NT2/D1 (cell line): ENCODE measurements around the gene ADM2.

ENCODE experiments used
- DNase-seq: peaks from one replicate; pipeline ENCODE4 v3.0.0-alpha.2; 2011; ENCODE audit warnings: low read depth, low spot score
- H3K27me3 ChIP-seq: 2 replicates; pipeline ENCODE4 v1.6.0; 2011; ENCODE audit warnings: mild to moderate bottlenecking; ENCODE audit not compliant: insufficient read length, insufficient read depth
- H3K36me3 ChIP-seq: 2 replicates; pipeline ENCODE4 v1.6.1; 2011; ENCODE audit warnings: mild to moderate bottlenecking, low read length, mixed read lengths; ENCODE audit not compliant: insufficient read depth, insufficient read length
- H3K4me1 ChIP-seq: 2 replicates; pipeline ENCODE4 v1.5.1; 2011; ENCODE audit not compliant: insufficient read depth, insufficient read length
- H3K4me3 ChIP-seq: 2 replicates; pipeline ENCODE4 v1.5.1; 2011; ENCODE audit warnings: low read depth; ENCODE audit not compliant: insufficient read length
- H3K9ac ChIP-seq: 2 replicates; pipeline ENCODE4 v1.6.0; 2011; ENCODE audit warnings: low read depth; ENCODE audit not compliant: insufficient read length
- H3K9me3 ChIP-seq: 2 replicates; pipeline ENCODE4 v1.5.1; 2011; ENCODE audit warnings: mild to moderate bottlenecking, low read length; ENCODE audit not compliant: insufficient read depth
- SUZ12 ChIP-seq: IDR thresholded peaks from 2 replicates; pipeline ENCODE4 v1.6.1; 2011; ENCODE audit not compliant: insufficient read length, insufficient read depth; ENCODE audit errors: extremely low read depth
- YY1 ChIP-seq: IDR thresholded peaks from 2 replicates; pipeline ENCODE4 v1.6.1; 2011; ENCODE audit not compliant: insufficient read length, insufficient read depth
- ZNF274 ChIP-seq: IDR thresholded peaks from 2 replicates; pipeline ENCODE4 v1.6.1; 2011; ENCODE audit warnings: mild to moderate bottlenecking, low read depth, low read length

ADM2 gene

DNA sequence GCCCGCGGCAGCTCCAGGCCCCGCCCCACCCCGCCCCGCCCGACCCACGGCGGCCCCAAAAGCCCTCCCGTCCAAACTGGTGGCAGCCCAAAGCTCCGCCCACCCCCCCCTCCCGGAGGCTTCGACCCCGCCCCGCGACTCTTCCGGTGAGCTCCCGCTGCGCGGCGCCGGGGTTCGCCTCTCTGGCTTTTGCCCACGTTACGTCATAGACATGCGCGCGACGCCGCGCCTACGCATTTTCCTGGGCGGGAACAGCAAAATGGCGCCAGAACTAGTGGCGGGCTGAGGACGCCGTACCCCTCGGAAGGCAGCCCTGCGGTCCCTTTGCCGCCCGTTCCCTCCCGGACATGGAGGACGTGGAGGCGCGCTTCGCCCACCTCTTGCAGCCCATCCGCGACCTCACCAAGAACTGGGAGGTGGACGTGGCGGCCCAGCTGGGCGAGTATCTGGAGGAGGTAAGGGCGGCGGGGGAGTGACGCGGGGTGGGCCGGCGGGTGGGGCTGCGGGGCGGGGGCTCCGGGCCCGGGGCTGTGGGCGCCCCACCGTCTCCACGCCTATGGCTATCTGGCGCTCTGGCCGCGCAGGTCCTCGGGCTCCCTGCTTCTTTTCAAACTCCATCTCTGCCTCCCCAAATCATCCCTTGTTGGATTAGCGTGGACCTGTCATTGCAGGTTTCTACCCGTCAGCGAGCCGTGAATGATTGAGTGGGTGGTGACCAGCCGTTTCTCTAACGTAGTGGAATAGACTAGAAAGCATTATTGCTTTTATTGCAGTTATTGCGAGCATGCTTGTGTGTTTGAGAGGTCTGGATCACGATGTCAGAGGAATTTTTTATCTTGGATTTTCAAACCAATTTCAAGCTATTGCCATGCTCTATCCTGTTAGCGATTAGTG lies 26.9 kb downstream of the ADM2 start, which contains the start of gene NCAPH2:
NCAPH2 (plus strand) TSS at position 234 of the 894 bp plus-strand sequence; CDS start at position 348, 114 bp downstream.
- Histone ChIP-seq H3K9ac (peak within 1 kb of the TSS; percentile 97), H3K4me1 (peaks cover 8% of the 10 kb centered on the region), H3K9me3 (no peaks in the 10 kb centered on the region), H3K27me3 (no peaks in the 10 kb centered on the region), H3K36me3 (peaks cover 33% of the 10 kb centered on the region), H3K4me3 (peak within 1 kb of the TSS; percentile 85)
- TF ChIP-seq YY1: peak; percentile 76
- TF ChIP-seq ZNF274: no peak
- DNase-seq: peak; percentile 92

DNA sequence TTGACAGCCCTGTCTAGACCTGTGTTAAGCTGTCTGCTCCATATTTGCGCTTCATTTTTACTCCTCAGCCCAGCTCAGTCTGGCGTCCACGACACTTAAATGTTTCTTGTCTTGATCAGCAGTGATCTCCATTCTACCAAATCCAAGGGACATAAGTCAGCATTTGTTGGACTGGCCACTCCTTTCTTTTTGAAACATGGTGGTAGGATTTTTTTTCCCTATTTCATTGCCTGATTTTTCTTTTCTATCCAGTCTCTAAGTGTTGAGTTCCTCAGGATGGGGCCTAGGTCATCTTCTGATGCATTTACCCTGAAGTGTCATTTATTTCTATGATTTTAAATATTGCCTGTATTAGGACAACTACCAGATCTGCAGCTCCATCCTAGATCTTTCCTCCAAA lies 27.6 kb downstream of the ADM2 start:
- Histone ChIP-seq H3K9ac (peak overlapping the region; percentile 96), H3K27me3 (no peaks in the 10 kb centered on the region), H3K36me3 (peaks cover 28% of the 10 kb centered on the region), H3K4me3 (peak overlapping the region; percentile 75), H3K9me3 (no peaks in the 10 kb centered on the region), H3K4me1 (peaks cover 8% of the 10 kb centered on the region)
- TF ChIP-seq SUZ12: no peak
- TF ChIP-seq YY1: no peak
- no peak for TF ChIP-seq ZNF274
- no peak for DNase-seq

GRCh38 chr22:50513175-50513574 lies 31.8 kb downstream of the ADM2 start:
- no peak for TF ChIP-seq ZNF274
- no peak for TF ChIP-seq SUZ12
- no peak for TF ChIP-seq YY1
- Histone ChIP-seq H3K9ac (no peak overlapping the region), H3K4me1 (no peaks in the 10 kb centered on the region), H3K27me3 (no peaks in the 10 kb centered on the region), H3K9me3 (no peaks in the 10 kb centered on the region), H3K36me3 (peaks cover 40% of the 10 kb centered on the region), H3K4me3 (no peak overlapping the region)
- DNase-seq: no peak

DNA sequence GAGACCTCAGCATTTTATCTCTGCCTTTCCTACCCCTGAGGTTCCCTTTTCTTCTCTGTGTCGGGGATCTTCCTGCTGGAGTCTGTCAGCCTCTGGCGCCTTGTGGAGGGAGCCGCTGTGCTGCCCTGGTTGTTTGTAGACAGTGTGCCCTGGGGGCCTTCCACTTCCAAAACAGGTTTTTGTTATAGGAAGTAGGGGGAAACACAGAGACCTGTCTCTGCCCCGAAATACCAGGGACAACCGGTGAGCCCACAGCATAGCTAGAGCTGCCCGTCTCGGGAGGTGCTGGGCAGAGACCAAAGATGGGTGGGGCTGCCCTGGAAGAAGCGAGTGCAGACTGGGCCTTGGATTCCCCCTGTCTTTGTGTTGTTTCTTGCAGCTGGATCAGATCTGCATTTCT lies 34.7 kb downstream of the ADM2 start:
- TF ChIP-seq YY1 (no peak), SUZ12 (no peak), ZNF274 (no peak)
- Histone ChIP-seq H3K27me3 (no peaks in the 10 kb centered on the region), H3K4me3 (no peak overlapping the region), H3K4me1 (no peaks in the 10 kb centered on the region), H3K36me3 (peaks cover 56% of the 10 kb centered on the region), H3K9me3 (no peaks in the 10 kb centered on the region), H3K9ac (peak overlapping the region; percentile 50)
- no peak for DNase-seq

- peaks cover 63% of the 10 kb centered on the region for H3K36me3 ChIP-seq
- TF ChIP-seq ZNF274 (no peak), YY1 (no peak), SUZ12 (no peak)
Measured at GRCh38 chr22:50516891-50517290, 35.5 kb downstream of the ADM2 start.

GRCh38 chr22:50517495-50518260 lies 36.3 kb downstream of the ADM2 start:
- Histone ChIP-seq H3K9ac (no peak overlapping the region), H3K9me3 (no peaks in the 10 kb centered on the region), H3K36me3 (peaks cover 67% of the 10 kb centered on the region), H3K4me1 (peaks cover under 1% of the 10 kb centered on the region), H3K4me3 (no peak overlapping the region), H3K27me3 (no peaks in the 10 kb centered on the region)
- no peak for DNase-seq
- TF ChIP-seq YY1 (no peak), ZNF274 (no peak), SUZ12 (no peak)

More at GRCh38 chr22:50516891-50517290, 35.5 kb downstream of the ADM2 start:
- H3K4me3 ChIP-seq: no peak overlapping the region
- H3K4me1 ChIP-seq: no peaks in the 10 kb centered on the region
- no peak overlapping the region for H3K9ac ChIP-seq
- no peaks in the 10 kb centered on the region for H3K27me3 ChIP-seq
- no peaks in the 10 kb centered on the region for H3K9me3 ChIP-seq
- no peak for DNase-seq

- Histone ChIP-seq H3K9ac (no peak overlapping the region), H3K4me1 (peaks cover 2% of the 10 kb centered on the region), H3K9me3 (no peaks in the 10 kb centered on the region), H3K27me3 (no peaks in the 10 kb centered on the region), H3K36me3 (peaks cover 76% of the 10 kb centered on the region), H3K4me3 (no peak overlapping the region)
- TF ChIP-seq ZNF274: no peak
- no peak for DNase-seq
Measured at GRCh38 chr22:50518606-50519005, 37.3 kb downstream of the ADM2 start.
